SH-SY5Y (cell line): ENCODE data around the gene AXIN1.

Experiments used
- GATA2 ChIP-seq: IDR thresholded peaks from 2 replicates; pipeline ENCODE4 v1.6.1; 2011; ENCODE audit warnings: mild to moderate bottlenecking, low read depth, low read length
- GATA3 ChIP-seq: IDR thresholded peaks from 2 replicates; pipeline ENCODE4 v1.6.1; 2011; ENCODE audit warnings: low read depth, mild to moderate bottlenecking, low read length, moderate library complexity

Gene AXIN1

DNA sequence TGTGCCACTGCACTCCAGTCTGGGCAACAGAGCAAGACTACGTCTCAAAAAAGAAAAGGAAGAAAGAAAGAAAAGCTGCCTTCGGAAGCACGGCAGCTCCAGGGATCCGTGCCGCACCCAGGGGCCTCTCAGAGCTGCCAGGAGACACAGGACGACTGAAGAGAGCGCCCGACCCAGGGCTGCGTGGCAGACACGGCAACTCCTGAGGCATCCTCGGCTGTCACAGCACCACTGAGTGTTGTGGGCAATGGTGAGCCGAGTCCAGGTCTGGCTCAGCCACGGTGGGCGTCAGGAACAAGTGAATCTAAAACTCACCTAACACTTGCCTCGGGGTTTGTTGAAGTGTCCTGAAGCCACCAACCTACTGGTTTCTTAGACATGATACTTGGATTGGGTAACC, 40.8 kb downstream of the AXIN1 start:
- TF ChIP-seq GATA2 (no peak), GATA3 (no peak)

DNA sequence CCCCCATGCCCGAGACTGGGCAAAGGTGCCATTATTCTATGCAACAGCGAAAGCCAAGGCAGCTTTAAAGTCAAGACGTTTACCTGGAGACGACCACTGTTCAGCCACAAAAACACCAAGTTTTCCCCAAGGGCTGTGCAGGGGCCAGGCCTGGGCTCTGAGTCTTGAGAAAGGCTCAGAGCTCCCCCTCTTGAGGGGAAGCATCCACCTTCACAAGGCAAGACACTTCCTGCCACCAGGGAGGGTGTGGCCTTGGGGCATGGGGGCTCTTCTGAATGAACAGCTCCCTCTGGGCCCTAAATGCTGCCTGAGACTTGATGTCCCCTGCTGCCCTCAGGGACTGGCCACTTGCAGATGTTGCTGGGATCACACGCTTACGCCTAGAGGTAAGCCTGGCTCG, 43.0 kb downstream of the AXIN1 start:
- TF ChIP-seq GATA3 = no peak
- no peak for TF ChIP-seq GATA2

DNA sequence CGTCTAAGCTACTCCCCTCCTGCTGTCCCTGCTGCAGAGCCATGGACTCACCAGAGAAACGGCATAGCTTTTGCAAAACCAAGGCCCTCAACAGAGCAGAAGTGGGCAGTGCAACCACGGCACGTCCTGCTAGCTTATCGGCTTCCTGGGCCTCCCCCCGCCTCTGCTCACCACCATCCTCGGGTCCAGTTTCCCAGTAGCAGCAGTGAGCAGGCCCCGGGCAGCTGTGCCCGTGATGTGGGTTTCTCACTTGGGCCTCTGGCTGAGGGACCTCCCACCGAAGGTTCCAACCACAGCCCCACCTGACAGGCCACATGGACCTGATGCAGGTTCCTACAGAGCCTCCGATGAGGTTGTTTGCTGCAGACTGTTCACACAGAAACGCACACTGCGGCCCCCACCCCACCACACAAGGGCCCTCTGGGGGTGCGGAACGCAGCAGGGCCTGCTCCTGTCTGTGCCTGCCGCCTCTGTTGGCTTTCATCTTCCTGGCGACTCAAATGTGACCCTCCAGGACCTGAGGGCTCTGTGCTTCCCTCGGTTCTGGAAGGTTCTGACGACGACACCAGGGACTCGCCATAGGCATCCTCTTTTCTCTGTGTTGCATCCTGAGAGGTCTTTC, 44.7 kb downstream of the AXIN1 start:
- TF ChIP-seq GATA2 (no peak), GATA3 (no peak)

DNA sequence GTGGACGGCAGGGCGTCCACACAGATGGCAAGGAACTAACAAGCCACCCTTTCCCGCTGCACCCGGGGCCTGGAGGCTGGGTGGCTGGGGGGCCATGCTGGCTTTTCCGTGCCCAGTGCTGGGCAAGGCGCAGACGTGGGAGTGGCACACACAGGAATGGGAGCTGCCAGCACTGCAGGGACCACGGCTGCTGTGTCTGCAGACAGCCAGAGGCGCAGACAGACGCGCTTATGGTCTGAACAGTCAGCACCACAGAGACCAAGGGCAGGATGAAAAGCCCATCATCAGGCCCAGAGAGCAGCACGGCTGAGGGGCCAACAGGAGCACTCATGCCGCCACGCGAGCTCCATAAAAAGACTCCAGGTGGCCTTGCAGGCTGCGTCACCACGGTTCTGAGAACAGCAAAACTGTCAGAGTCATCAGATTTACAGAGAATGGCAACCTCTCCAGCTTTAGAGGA, 45.6 kb downstream of the AXIN1 start:
- TF ChIP-seq GATA2 (no peak), GATA3 (no peak)

DNA sequence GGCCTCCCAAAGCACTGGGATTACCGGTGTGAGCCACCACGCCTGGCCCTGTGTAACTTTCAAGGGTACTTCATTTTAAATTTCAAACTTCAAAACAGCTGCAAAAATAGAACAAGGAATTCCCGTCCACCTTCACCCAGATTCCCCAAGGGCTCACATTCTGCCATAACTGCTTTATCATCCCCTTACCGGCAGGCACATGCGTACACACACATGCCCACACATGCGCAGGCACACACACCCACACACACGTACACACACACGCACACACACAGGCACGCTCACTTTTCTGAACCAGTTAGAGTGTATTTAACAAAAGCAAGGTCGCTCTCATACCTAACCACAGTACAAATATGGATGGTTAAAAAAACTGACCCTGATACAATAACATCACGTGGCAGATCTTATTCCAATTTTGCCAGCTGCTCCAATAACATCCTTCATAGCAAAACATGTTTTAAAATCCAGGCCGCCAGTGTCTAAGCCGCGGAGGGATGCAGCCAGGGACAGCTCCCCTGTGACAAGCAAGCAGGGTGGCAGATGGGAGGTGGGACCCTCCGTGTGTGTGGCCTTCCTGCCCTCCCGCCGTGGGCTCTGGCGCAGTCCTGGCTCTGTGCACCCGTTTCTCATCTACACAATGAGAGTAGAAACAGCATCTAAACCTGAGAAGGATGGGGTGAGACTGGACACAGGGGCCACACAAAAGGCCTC, 46.5 kb downstream of the AXIN1 start:
- TF ChIP-seq GATA3 (no peak), GATA2 (no peak)

DNA sequence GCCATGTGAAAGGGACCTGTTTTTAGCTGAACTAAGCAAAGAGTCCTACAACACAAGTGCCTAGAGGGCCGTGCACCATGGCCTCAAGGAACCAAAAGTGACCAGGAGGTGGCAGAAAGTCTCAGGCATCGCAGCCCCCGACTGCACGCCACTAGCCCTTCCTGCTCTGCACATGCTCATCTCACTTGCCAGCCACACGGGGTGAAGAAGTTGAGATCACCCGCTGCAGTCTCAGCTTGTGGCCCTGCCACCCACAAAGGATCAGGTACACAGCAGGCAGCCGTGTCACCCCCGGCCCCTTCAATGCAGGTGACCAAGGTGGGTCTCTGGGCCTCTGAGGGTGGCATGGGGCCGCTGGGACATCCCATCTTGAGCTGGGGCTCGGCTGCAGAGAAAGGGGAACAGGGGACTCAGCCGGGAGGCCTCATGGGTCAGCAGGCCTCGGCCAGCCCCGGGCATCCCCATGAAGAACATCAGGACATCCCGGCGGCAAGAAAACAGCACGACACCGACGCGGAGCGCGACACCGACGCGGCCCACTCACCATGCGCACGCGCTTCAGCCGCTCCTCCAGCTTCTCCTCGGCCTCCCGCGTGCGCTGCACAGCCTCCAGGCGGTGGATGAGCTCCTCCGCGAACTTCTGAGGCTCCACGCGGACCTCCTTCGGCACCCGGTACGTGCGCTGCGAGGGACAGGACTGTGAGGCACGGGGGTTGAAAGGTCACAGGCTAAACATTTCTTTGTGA, 48.6 kb downstream of the AXIN1 start:
- TF ChIP-seq GATA3 (no peak), GATA2 (no peak)

DNA sequence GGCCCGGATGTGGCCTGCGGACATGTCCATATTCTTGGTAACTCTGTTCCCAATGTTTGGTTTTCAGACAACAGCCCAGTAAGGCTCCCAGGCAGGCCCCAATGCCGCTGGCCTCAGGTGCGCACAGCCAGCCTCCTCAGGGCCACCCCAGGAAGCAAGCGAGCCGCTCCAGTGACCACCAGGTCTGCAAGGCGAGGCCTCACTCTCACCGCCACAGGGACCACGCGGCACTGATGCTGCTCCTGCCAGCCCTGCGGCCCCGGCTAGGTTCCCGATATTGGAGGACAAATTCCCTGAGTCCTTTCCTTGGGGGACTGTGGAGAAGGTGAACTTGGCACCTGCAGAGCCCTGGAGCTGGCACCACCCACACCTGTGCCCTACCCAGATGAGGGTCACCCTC, 50.6 kb downstream of the AXIN1 start:
- TF ChIP-seq GATA2 (no peak), GATA3 (no peak)

DNA sequence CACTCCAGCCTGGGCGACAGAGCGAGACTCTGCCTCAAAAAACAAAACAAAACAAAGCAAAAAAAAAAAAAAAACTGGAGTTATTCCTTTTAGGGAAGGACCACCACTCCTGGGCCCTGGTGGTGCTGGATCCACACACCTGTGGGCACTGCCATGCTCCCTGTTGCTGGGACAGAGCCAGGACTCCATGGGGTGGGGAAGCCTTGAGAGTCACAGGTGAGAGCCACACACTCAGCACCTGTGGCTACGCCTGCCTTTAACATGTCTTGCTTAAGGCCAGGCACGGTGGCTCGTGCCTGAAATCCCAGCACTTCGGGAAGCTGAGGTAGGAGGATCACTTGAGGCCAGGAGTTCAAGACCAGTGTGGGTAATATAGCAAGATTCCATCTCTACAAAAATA, 51.3 kb downstream of the AXIN1 start:
- no peak for TF ChIP-seq GATA2
- TF ChIP-seq GATA3 = no peak

DNA sequence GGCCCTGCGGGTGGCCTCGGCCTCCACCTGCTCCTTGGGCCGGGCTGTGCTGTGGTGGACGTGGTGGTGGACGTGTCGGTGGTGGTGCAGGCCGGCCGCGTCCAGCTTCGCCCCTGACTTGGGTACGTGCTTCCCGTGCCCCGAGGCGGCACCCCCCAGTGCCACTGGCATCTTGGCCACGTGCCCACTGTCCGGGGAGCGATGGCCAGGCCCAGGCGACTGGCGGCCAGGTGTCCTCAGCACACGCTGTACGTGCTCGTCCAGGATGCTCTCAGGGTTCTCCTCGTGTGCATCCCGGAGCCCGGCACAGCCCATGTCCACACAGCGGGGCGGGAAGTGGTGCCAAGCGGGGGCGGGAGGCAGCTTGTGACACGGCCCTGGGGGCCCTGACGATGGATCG, 54.7 kb downstream of the AXIN1 start:
- TF ChIP-seq GATA3 (no peak), GATA2 (no peak)

DNA sequence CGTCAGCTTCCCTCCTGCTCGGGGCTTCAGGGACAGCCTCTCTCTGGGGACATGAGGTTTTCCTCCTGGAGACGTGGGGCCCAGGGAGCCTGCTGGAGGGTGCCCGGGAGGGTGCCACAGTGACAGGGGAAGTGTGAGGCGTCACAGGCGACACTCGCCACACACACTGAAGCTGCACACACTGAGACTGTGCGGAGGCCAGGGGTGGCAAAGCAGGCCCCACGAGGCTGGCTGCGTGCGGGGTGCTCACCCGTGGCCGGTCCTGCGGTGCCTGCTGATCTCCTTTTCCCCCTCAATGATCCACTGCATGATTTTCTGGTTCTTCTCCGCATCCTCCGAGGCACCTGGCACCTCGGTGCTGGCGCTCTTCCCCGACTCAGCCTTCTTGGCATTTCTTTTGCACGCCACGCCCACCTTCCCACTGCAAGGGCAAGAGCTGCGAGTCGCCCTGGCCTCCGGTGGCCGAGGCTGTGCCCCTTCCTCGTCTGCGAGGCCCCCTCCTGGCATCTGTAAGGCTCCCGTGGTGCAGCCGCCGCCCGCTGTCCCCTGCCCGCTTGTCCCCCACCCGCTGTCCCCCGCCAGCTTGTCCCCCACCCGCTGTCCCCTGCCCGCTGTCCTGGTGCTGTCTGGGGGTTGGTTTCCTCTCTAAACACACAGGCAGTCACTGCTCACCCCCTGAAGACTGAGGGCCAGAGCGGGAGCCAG, 55.6 kb downstream of the AXIN1 start:
- TF ChIP-seq GATA2 (no peak), GATA3 (no peak)

DNA sequence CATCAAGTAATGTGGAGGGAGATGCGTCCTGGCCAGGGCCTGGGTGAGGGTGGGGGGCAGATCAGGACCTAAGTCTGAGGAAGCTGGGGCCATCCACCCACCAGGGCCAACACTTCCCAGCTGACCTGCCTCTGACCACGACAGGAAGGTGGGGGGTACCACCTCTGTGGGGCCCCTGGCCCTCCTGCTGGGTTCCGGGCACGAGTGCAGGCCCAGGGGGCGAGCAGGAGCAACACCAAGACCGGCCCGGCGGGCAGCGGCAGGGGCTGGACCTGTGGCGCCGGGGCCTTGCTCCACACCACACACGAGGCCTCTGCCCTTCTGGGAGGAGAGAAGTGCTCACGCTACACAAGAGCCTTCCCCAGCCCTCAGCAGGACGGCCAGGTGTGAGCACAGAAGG, 56.2 kb downstream of the AXIN1 start:
- TF ChIP-seq GATA2 (no peak), GATA3 (no peak)

DNA sequence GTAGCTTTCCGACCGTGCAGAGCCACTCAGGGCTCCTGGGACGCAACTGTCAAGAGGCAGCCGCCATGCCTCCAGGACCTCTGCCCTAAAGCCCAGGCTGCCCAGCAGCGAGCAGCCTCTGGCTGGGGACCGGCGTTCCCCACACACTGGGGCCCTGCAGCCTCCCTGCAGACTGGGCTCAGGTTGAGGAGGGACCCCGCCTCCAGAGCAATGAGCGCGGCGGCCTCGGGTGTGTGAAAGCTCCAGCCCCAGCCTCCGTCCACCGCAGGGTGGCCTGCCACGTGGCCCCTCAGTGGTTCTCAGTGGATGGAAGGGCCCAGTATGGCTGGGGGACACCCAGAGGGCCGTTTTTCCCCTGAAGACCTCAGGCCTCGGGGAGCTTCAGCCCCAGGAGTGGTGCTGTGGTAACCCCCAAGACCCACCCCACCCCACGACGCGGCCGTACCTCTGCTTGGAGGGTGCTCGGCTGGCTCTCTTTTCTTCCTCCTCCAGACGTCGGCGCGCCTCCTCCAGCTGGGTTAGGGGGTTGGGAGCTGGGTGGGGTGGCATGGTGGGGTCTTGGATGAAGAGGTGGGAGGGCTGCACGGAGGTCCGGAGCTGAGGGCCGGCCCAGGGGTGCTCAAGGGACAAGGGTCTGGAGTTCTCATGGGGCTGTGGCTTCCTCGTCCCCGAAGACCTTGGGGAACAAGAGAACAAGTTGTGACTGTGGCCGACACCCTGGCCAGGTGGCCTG, 59.3 kb downstream of the AXIN1 start:
- no peak for TF ChIP-seq GATA3
- TF ChIP-seq GATA2 = no peak

DNA sequence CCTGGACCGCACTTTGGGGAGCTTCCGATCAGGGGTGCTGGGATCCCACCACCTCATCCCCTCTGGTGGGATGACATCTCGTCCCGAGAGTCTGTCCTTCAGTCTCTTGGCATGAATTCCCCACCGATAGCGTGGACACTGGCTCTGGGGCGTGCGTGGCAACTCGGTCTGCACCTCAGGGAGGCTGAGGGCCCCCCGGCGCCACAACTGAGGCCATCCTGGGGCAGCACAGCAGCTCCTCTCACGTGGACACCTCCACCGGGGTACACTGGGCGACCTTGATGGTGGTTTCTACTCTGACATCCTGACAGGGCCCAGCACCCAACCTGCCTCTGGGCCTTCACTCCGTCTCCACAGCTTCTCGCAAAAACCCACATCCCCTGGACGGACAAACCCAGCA, 61.0 kb downstream of the AXIN1 start:
- TF ChIP-seq GATA2 = no peak
- no peak for TF ChIP-seq GATA3

DNA sequence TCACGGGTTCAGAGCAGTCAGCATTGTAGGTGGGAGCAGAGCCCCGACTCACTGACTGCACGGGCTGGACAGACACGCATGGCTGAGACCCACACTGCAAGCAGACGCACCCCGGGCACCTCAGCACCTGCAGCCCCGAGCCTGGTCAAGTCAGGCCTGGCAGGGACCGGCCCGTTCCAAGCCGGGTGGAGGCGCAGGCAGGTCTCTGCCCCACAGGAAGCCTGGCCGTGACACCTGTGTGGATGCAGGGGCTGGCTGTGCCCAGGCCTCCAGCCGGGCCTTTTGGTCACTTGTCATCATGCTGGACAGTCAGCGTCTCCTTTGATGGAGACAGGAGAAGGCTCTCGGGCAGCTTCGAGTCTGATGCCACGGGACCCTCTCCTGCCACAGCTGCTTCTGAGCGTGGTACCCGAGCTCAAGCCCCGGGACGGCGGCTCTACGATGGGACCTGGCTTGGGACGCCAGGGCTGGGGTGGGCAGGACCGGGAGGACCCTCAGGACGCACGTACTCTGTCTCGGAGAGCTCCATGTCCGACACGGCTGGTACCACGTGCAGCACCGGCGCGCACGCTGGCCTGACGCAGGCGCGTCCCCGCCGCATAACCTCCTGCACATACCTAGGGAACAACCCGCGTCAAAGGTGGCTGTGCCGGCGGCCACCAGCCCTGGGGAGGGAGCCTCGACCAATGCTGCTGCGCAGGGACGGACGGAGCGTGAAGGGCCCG, 61.7 kb downstream of the AXIN1 start:
- TF ChIP-seq GATA2 = no peak
- TF ChIP-seq GATA3 = no peak
